Mesenchymal stem cell (in vitro differentiated cells and primary cell): ENCODE data around the gene RAB30.
A peak's percentile ranks its signal among the peaks of the same experiment; 100 is the strongest.

Experiments
- DNase-seq: peaks from one replicate; pipeline ENCODE4 v3.0.0-alpha.2; 2013
- H2AFZ ChIP-seq: one replicate; pipeline ENCODE4 v1.6.1; 2013; ENCODE audit warnings: low read depth, mild to moderate bottlenecking, control low read depth, inconsistent platforms, low read length, moderate library complexity
- H2AK5ac ChIP-seq: 2 replicates; pipeline ENCODE4 v1.6.1; 2013; ENCODE audit warnings: low read length, moderate library complexity, mild to moderate bottlenecking, inconsistent platforms; ENCODE audit not compliant: severe bottlenecking
- H2BK120ac ChIP-seq: one replicate; pipeline ENCODE4 v1.6.1; 2013; ENCODE audit warnings: low read depth, mild to moderate bottlenecking, inconsistent platforms, low read length, moderate library complexity
- H2BK12ac ChIP-seq, 2 experiments: one replicate each; pipeline ENCODE4 v1.6.1; 2013; ENCODE audit warnings: inconsistent platforms in 2 of 2, low read length in 2 of 2, mild to moderate bottlenecking in 2 of 2, moderate library complexity in 2 of 2, control low read depth in 1 of 2
- H2BK15ac ChIP-seq: one replicate; pipeline ENCODE4 v1.6.1; 2013; ENCODE audit warnings: mild to moderate bottlenecking, low read depth, inconsistent platforms; ENCODE audit not compliant: poor library complexity, severe bottlenecking
- H2BK5ac ChIP-seq: 2 replicates; pipeline ENCODE4 v1.6.1; 2013; ENCODE audit warnings: low read depth, mild to moderate bottlenecking, low read length, control low read depth, inconsistent platforms; ENCODE audit not compliant: poor library complexity, severe bottlenecking
- H3K14ac ChIP-seq, 2 experiments: one replicate each; pipeline ENCODE4 v1.6.1; 2013; ENCODE audit warnings: inconsistent platforms in 2 of 2, low read length in 2 of 2, control low read depth in 1 of 2, mild to moderate bottlenecking in 1 of 2, moderate library complexity in 1 of 2
- H3K18ac ChIP-seq, 2 experiments: one replicate each; pipeline ENCODE4 v1.6.1; 2013; ENCODE audit warnings: inconsistent platforms in 2 of 2, low read length in 2 of 2, control low read depth in 1 of 2, low read depth in 1 of 2, mild to moderate bottlenecking in 1 of 2
- H3K23ac ChIP-seq, 2 experiments: one replicate each; pipeline ENCODE4 v1.6.1; 2013; ENCODE audit warnings: inconsistent platforms in 2 of 2, low read length in 2 of 2, mild to moderate bottlenecking in 2 of 2, moderate library complexity in 2 of 2, control low read depth in 1 of 2
- H3K27ac ChIP-seq: 2 replicates; pipeline ENCODE4 v1.5.1; 2013; ENCODE audit warnings: mild to moderate bottlenecking, moderate library complexity, low read length, control low read depth, inconsistent platforms; ENCODE audit not compliant: poor library complexity, severe bottlenecking
- H3K27me3 ChIP-seq, 2 experiments: 2 replicates each; pipeline versions ENCODE4 v1.6.1 to v1.7.0; 2013; ENCODE audit warnings: low read length in 2 of 2, mild to moderate bottlenecking in 2 of 2, moderate library complexity in 2 of 2, control low read depth in 1 of 2, inconsistent platforms in 1 of 2; ENCODE audit not compliant: control insufficient read depth in 1 of 2, insufficient read depth in 1 of 2
- H3K36me3 ChIP-seq, 2 experiments: 2 replicates each; pipeline versions ENCODE4 v1.6.1 to v1.7.0; 2013; ENCODE audit warnings: low read length in 2 of 2, control low read depth in 1 of 2, inconsistent platforms in 1 of 2, low read depth in 1 of 2, mild to moderate bottlenecking in 1 of 2; ENCODE audit not compliant: insufficient read depth in 2 of 2, control insufficient read depth in 1 of 2
- H3K4ac ChIP-seq, 2 experiments: one replicate each; pipeline ENCODE4 v1.6.1; 2013; ENCODE audit warnings: inconsistent platforms in 2 of 2, low read length in 2 of 2, mild to moderate bottlenecking in 2 of 2, moderate library complexity in 2 of 2, control low read depth in 1 of 2, low read depth in 1 of 2
- H3K4me1 ChIP-seq: 2 replicates; pipeline ENCODE4 v1.6.1; 2013; ENCODE audit warnings: low read depth, low read length, control low read depth; ENCODE audit not compliant: control insufficient read depth, insufficient read depth
- H3K4me2 ChIP-seq: 2 replicates; pipeline ENCODE4 v1.6.1; 2013; ENCODE audit warnings: low read length, mild to moderate bottlenecking, inconsistent platforms; ENCODE audit not compliant: poor library complexity, severe bottlenecking
- H3K4me3 ChIP-seq, 2 experiments: 2 replicates each; pipeline versions ENCODE4 v1.5.1 to v1.7.0; 2013; ENCODE audit warnings: low read length in 2 of 2, mild to moderate bottlenecking in 2 of 2, control low read depth in 1 of 2, low read depth in 1 of 2; ENCODE audit not compliant: insufficient read depth in 1 of 2
- H3K79me1 ChIP-seq: replicated peaks from 2 replicates; pipeline ENCODE4 v1.6.1; 2013; ENCODE audit warnings: mild to moderate bottlenecking, control low read depth, low read length, inconsistent platforms; ENCODE audit not compliant: poor library complexity, severe bottlenecking
- H3K9ac ChIP-seq: 2 replicates; pipeline ENCODE4 v1.7.0; 2013; ENCODE audit warnings: mild to moderate bottlenecking, low read length, moderate library complexity
- H3K9me3 ChIP-seq: 2 replicates; pipeline ENCODE4 v1.7.0; 2013; ENCODE audit warnings: mild to moderate bottlenecking, low read length; ENCODE audit not compliant: control insufficient read depth
- H4K8ac ChIP-seq: one replicate; pipeline ENCODE4 v1.6.1; 2013; ENCODE audit warnings: inconsistent platforms, mild to moderate bottlenecking, low read length, moderate library complexity
- H4K91ac ChIP-seq: one replicate; pipeline ENCODE4 v1.6.1; 2013; ENCODE audit warnings: mild to moderate bottlenecking, low read length, inconsistent platforms
- WGBS: methylation state at CpG from one replicate; pipeline ENCODE4 v1.1.7; 2013; ENCODE audit warnings: mixed read lengths; 5-methylcytosine and 5-hydroxymethylcytosine counted together

Gene RAB30

DNA sequence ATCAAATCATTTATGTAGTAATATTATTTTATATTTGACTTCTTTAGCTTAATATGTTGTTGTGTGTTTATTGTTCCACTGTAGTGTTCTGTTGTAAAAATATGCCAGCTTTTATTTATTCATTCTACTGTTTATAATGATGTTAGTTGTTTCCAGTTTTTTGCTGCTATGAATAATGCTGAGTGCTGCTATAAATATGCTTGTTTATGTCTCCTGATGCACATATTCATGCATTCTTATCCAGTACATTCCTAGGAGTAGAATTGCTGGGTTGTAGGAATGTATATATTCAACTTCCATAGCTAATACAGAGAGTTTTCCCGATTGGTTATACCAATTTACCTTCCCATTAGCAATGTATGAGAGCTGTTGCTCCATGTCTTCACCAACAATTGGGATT, 33.5 kb upstream of the RAB30 start:
- Histone ChIP-seq H2BK12ac (no peak overlapping the region), H3K4me3 (no peak overlapping the region), H3K79me1 (no peaks in the 10 kb centered on the region), H3K36me3 (no peaks in the 10 kb centered on the region), H4K91ac (no peak overlapping the region), H3K14ac (no peak overlapping the region), H3K9ac (no peak overlapping the region), H4K8ac (no peak overlapping the region), H2BK15ac (no peak overlapping the region), H3K4me2 (no peak overlapping the region), H3K18ac (no peak overlapping the region), H2AK5ac (no peak overlapping the region), H2BK5ac (no peak overlapping the region), H3K23ac (no peak overlapping the region), H3K4ac (no peak overlapping the region), H3K4me1 (no peaks in the 10 kb centered on the region), H3K27me3 (no peaks in the 10 kb centered on the region), H2BK120ac (no peak overlapping the region), H3K9me3 (no peaks in the 10 kb centered on the region), H2AFZ (no peak overlapping the region), H3K27ac (no peak overlapping the region)
- peak; percentile 15 for DNase-seq
- 70% methylated on average over 1 of the region's 1 CpG for WGBS

DNA sequence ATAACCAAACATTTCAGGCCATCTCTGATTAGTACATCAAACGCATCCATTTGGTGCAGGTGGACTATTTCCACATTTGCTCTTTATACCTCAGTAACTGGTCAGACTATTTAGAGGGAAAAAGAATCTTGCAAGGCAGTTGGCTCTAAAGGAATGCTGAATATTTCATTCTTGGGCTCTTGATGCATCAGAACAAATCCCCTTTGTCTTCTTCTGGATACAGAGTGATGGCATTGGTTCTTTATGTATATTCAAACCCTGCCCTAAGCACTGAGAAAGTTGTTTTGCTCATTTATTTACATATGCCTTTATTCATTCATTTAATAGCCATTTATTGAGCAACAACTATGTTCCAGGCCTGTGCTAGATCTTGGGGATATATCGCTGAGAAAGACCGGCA, 31.1 kb upstream of the RAB30 start:
- Histone ChIP-seq H3K4ac (no peak overlapping the region), H3K23ac (no peak overlapping the region), H3K9me3 (no peaks in the 10 kb centered on the region), H2BK12ac (no peak overlapping the region), H3K18ac (no peak overlapping the region), H3K9ac (no peak overlapping the region), H3K79me1 (no peaks in the 10 kb centered on the region), H3K27ac (no peak overlapping the region), H3K4me1 (no peaks in the 10 kb centered on the region), H2AFZ (no peak overlapping the region), H3K4me3 (no peak overlapping the region), H2AK5ac (no peak overlapping the region), H3K27me3 (no peaks in the 10 kb centered on the region), H2BK15ac (no peak overlapping the region), H3K36me3 (no peaks in the 10 kb centered on the region), H3K4me2 (no peak overlapping the region), H2BK5ac (no peak overlapping the region), H3K14ac (no peak overlapping the region), H2BK120ac (no peak overlapping the region), H4K8ac (no peak overlapping the region), H4K91ac (no peak overlapping the region)
- WGBS: 100% methylated on average over 2 of the region's 3 CpGs
- DNase-seq: no peak

DNA sequence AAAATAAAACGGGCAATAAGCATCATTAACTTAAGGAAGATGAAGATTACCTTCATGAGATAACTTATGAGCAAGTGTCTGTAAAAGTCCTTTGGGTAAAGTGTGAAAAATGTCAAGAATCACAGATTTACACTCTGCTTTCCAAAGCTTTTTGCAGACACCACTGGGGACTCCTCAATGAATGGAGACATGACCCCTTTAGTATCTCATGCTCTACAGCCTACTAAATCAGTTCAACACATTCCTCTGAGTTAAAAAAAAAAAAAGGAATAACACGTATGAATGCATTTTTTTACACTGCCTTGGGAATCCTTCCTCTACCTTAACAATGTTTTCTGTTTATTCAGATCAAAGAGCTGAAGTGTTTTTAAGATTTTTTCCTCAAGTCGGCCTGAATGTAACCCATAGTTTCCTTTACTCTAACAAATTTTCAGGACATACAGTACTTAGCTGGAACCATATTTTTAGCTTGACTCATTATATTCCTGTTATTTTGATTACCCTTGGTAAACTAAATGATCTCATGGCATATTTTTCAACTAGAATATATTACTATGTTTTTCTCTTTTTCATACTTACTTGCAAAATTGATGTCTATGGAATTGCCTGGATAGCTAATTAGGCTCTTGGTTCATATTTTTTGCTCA, 25.9 kb upstream of the RAB30 start:
- Histone ChIP-seq H3K9ac (no peak overlapping the region), H3K79me1 (no peaks in the 10 kb centered on the region), H3K27ac (no peak overlapping the region), H2BK15ac (no peak overlapping the region), H4K91ac (no peak overlapping the region), H3K36me3 (no peaks in the 10 kb centered on the region), H3K14ac (no peak overlapping the region), H3K9me3 (no peaks in the 10 kb centered on the region), H3K27me3 (no peaks in the 10 kb centered on the region), H3K23ac (no peak overlapping the region), H2BK12ac (no peak overlapping the region), H3K4me1 (no peaks in the 10 kb centered on the region), H4K8ac (no peak overlapping the region), H2BK120ac (no peak overlapping the region), H3K18ac (no peak overlapping the region), H3K4me3 (no peak overlapping the region), H3K4me2 (no peak overlapping the region), H2AK5ac (no peak overlapping the region), H2BK5ac (no peak overlapping the region), H2AFZ (no peak overlapping the region), H3K4ac (no peak overlapping the region)
- DNase-seq: no peak
- 50% methylated on average over 1 of the region's 3 CpGs for whole genome bisulfite sequencing

DNA sequence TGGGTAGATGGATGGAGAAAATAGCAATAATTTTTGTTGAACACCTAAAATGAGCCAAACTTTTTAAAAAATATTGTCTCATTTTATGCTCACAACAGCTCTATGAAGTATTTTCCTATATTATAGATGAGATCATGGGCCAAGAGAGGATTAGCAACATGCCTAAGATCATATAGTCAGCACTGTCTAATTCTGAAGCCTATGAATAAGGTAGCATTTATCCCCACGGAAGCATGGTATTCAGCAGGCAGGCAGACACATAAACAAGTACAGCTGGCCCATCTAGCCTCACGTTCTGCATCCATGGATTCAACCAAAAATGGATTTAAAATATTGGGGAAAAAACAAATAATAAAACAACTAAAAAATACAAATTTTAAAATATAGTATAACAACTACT, 21.9 kb upstream of the RAB30 start:
- no peak overlapping the region for H3K4me2 ChIP-seq
- no peaks in the 10 kb centered on the region for H3K4me1 ChIP-seq
- H3K23ac ChIP-seq: no peak overlapping the region
- H4K8ac ChIP-seq: no peak overlapping the region
- no peak overlapping the region for H2AK5ac ChIP-seq
- H3K9me3 ChIP-seq: no peaks in the 10 kb centered on the region
- H3K4ac ChIP-seq: no peak overlapping the region
- no peak overlapping the region for H2BK12ac ChIP-seq
- H3K4me3 ChIP-seq: no peak overlapping the region
- no peak overlapping the region for H4K91ac ChIP-seq
- no peaks in the 10 kb centered on the region for H3K27me3 ChIP-seq
- no peak overlapping the region for H2BK120ac ChIP-seq
- H3K9ac ChIP-seq: no peak overlapping the region
- H2BK15ac ChIP-seq: no peak overlapping the region
- no peak overlapping the region for H2AFZ ChIP-seq
- H2BK5ac ChIP-seq: no peak overlapping the region
- WGBS: no CpG with 5 or more reads among the region's 2 CpGs
- no peaks in the 10 kb centered on the region for H3K79me1 ChIP-seq
- H3K36me3 ChIP-seq: no peaks in the 10 kb centered on the region
- no peak for DNase-seq
- no peak overlapping the region for H3K18ac ChIP-seq
- H3K27ac ChIP-seq: no peak overlapping the region
- no peak overlapping the region for H3K14ac ChIP-seq
